GOT3 (cell line): Measurements from ENCODE around the gene IQCH.

ENCODE experiments used
- DNase-seq: peaks from one replicate; lab custom pipeline; 2025; ENCODE audit warnings: mixed read lengths; lab: John Stamatoyannopoulos, UW

Gene IQCH

DNA sequence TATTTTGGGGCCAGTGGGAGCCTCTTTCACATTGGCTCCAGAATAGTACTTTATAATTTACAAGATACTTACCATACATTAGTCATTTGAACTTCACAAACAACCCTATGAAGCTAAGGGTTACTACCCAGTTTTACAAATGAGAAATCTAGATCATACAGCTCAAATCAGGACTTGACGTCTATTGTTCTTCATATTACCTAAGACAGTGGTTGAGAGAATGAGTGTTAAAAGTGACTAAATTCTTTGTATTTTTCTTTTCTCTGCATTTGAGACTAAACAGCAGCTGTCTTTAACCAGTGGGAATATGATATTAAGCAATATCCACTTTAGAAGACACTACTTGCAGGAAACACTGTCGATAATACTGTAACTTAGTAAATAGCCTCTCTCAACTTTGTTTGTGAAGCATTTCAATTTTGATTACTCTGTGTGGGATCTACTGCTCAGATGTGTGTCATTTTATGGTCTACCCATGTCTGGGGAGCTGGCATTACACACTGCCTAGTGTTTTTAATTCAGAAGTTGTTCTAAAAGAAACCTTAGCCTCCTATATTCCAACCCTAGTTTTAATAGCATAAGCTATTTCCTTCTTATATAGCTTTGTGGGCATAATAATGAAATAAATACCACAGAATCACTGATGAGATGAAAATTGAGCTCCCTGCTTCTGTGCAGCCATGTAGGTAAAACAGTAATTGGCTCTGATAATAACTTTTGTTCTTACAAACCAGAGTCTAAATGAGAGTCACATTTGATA, 45.9 kb downstream of the IQCH start:
- DNase-seq = no peak

- DNase-seq = no peak
Measured at GRCh38 chr15:67303490-67304363, 49.1 kb downstream of the IQCH start.

DNA sequence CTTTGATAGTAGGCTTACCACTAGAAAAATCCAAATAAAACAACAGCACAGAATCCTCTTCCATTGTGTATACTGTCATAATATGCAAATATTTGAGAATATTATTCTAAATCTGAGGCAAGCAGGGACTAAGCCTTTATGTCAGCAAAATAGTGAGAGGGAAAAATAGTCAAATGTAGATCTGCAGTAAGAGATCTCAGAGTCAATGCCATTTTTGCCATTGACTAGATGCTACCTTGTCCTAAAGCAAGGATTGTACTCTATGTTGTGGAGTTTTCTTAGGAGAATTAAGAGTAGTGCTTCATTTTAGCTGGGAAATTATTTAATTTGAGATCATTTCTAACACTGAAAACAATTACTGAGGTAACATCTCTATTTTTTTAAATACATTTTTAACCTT, 50.2 kb downstream of the IQCH start:
- no peak for DNase-seq

- no peak for DNase-seq
Measured at GRCh38 chr15:67305506-67305905, 50.9 kb downstream of the IQCH start.

DNA sequence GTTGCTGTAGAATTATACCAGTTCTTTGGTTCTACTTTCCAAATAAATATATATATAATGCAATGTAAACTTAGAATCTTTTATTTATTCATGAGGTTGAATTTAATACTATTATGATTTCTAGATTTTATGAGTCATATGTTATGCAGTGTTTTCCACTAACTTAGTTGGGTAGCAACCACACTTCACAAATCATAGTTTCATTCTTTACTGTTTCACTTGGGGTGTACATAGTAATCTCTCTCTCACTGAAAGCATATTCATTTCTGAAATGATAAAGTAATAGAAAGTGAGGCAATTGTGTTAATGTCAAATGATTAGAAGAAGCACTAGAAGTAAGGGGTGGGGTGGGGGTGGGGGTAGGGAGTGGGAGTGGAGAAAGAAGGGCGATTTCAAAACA, 52.6 kb downstream of the IQCH start:
- no peak for DNase-seq

DNA sequence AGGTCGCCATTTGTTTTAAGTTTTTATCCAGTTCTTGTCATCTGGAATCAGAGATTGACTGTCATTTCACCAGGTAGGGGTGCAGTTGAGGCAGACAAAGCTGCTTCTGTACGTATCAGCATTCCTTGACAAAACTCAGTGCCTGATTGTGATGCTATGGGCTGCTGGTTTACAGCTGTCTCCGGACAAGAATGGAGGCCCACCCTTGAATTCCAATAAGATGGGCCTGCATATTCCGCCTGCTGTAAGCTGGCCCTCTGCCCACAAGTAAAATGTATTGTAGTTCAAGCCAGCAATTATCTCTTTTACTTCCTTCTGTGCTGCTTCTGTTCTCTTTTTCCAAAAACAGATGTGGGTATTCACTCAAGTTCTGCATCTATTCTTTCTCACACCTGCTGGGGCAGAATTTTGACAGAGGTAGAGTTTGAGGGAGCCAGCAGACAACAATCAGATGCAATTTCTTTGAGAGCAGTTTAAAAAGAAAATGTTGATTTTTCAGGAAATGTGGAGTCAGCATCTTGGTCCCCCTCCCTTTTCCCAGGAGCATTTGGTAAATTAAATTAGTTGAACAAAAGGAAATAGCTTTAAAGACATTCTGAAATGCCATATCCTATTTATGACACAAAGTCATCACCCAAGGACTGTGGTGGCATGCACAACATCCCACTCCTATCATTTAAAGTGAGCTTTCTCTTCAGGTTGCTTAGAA, 53.5 kb downstream of the IQCH start:
- DNase-seq = no peak

GRCh38 chr15:67311731-67312130, 57.1 kb downstream of the IQCH start:
- no peak for DNase-seq

DNA sequence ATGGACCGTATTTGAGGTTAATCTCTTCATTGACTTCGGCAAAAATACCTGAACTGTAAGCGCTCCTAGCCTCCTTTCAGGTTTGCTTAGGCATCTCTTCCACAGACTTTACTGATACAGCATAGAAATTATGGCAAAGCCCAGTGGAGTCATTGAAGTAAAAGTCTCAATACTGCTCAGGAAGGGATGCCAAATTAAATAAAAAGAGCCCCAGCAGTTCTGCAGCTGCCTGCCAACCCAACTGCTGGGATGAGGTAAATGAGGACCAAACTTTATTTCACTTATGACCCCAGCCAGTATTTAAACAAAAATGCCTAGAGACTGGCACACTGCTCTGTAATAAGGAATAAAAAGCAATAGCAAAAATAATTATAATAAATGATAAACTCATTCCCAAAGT, 65.4 kb downstream of the IQCH start:
- DNase-seq = no peak

DNA sequence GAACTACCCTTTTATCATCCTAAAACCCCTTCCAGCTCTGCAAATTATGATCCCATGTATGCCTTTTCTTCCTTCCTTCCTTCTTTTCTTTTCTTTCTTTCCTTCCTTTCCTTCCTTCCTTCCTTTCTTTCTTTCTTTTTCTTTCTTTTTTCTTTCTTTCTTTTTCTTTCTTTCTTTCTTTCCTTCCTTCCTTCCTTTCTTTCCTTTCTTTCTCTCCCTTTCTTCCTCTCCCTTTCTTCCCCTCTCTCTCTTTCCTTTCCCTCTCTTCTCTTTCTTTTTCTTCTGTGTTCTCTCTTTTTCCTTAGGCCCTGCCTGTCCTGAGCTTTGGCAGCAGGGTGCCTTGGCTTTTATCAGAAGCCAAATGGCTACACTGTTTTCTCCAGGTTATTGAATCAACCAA, 66.8 kb downstream of the IQCH start:
- DNase-seq = no peak

DNA sequence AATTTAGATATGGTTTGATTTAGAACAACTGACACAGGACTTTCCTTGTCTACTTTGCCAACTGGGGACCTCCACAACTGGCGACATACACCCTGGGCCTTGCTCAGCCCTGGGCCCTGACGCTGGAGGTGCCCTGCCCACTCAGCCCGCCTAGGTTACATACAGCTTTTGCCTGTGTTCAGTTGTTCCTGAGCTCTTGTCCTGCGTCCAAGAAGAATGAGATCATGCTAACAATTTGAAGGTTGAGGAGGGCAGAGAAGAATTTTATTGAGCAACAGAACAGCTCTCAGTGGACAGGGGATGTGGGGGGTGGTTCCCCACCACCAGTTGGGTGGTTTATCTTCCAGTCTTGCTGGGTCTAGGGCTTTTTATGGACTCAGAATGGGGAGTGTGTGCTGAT, 67.9 kb downstream of the IQCH start:
- no peak for DNase-seq

DNA sequence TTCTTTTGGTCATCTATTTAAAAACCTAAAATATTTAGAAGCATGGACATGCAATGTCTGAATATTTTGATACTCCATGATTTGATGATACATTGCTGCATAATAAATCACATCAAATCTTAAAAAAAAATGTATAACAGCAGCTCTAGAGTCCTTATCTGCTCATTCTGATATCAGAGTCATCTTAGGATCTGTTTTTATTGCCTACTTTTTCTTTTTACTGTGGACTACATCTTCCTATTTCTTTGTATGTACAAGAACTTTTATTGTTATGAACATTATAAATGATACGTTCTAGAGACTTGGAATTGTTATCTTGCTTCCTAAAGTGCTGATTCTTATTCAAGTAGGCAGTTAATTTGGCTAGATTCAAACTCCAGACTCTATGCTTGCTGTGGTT, 72.7 kb downstream of the IQCH start:
- DNase-seq = no peak

DNA sequence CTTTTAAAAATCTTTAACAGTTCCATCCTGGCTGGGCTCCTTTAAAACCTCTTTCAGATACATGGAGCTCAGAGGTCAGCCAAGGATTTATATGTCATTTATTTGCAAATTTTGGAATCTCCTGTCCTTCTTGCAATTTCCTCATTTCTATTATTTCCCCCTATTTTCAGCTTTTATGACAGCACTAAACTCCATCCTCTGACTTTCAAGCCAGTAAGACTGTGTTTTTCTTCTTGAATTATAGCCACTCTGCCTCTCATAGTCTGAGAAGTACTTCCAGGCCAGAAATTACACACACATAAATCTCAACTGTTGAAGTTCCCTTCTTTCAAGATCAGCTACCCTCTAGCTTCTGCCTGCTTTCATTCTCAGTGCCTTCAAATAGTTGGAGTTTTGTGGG, 73.2 kb downstream of the IQCH start:
- no peak for DNase-seq

GRCh38 chr15:67329984-67330733, 75.6 kb downstream of the IQCH start:
- no peak for DNase-seq

DNA sequence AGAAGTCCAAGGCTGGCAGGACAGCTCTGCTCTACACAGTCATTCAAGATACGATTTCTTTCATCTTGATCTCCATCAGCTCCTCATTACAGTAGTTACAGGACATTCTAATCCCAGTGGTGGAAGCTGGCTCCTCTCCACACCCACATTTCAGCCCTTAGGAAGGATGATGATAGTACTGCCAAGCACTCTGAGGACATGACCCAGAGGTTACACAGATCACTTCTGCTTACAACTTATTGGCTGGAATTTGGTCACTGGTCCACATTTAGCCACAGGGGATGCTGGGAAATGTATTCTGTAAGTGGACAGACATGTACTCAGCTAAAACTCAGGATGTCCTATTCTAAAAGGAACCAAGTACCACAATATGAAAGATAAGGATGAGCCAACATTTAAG, 77.1 kb downstream of the IQCH start:
- no peak for DNase-seq

DNA sequence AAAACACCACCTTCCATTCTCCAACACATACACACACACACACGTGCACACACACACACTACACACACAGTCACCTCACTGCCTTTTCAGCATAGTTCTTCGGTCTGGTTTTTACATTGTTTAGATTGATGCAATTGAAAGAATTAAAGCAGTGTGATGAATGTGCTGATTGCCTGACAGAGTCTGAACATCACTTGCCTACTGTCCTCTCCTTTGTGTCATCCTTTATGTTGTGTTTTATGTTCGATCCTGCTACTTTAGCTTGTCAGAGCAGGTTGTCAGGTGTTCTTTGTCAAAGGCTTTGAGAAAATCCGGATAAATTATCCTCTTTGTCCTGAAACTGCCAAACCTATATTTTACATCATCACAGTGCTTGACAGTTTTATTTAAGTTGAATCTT, 80.4 kb downstream of the IQCH start:
- DNase-seq = no peak

DNA sequence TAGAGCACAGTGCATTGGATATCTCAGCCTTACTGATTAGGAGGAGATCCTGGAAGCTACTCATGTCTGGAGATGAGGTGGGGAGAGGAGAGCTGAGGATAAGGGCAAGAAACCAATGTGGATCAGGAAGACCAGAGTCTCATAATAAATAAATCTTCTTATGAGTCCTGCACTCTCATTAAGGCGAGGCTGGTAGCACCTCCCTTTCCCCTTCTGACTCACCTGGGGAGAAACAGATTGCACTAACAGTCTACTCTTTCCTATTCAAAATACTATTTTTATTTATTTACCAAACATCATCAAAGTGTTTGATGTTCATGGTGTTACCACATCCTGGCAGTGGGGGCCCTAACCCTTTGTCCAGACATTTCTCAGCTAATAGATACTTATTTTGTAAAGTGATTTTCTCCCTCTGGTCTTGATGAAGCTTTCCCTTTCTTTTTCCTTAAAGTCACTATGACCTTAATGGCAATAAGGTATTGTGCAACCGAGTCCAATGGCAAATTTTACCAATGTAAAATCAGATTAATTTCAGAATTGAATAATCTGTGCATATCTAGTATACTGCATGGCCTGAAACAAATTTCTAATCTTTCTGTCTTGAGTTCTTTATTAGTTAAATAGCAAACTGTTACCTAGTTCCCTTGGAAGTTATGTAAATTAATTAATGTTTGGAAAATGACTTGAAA, 81.1 kb downstream of the IQCH start:
- DNase-seq = no peak

DNA sequence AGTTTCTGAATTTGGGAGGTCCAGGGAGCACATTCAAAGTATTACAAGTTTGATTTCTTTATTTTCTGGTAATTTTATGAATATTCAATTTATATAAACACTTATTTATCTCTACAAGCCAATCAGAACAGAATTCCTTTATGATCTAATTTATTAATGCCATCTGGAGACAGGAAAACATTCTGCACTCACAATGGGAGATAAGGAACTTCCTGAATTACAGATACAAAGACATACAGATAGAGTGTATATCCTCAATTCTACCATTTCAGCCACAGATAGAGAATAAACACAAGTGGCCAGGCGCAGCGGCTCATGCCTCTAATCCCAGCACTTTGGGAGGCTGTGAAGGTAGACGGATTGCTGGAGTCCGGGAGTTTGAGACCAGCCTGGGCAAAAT, 86.0 kb downstream of the IQCH start:
- no peak for DNase-seq

GRCh38 chr15:67341539-67341938, 87.0 kb downstream of the IQCH start:
- DNase-seq = no peak

DNA sequence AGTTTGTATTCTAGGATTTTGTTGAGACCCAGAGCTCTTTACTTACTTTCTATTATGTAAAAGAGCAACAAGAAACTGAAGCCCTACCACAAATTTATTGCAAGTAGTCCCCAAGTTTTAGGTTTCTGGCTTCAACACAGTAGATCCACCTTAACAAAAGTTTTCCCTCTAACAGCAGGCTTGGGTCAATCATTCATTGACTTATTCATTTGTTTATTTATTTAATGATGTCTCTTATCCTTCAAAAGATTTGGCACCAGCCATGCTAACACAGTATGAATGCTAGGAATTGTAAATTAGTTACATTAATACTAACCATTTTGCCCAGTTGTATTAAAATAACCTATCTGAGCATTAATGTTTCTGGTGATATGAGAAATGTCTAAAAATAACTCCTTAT, 88.6 kb downstream of the IQCH start:
- no peak for DNase-seq

GRCh38 chr15:67349634-67350033, 95.0 kb downstream of the IQCH start:
- no peak for DNase-seq

DNA sequence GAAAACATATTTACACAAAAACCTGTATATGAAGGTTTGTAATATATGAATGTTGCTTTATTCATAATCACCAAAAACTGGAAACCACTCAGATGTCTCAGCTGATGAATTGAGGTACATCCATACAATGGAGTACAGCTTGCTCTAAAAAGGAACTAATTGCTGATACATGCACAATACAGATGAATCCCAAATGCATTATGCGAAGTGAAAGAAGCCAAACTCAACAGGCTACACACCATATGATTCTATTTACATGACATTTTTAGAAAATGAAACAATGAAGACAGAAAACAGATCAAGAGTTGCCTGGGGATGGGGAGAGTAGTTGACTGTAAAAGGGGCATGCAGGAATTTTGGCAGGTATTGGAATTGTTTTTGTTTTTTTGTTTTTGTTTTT, 95.5 kb downstream of the IQCH start:
- DNase-seq = no peak

DNA sequence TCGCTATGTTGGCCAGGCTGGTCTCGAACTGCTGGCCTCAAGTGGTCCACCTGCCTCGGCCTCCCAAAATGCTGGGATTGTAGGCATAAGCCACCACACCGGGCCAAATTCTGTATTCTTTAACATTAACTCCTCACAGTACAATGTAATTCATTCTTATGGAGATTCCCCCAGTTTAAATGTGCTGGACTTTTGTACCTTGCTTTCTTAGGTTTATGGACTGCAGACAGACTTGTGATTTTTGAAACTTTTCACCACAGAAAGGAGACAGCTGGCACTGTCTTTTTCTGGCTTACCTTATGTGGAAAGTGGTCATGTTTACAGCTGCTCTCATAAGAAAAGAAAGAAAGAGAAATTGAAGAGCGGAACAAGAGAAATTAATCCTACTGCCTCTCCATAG, 103.8 kb downstream of the IQCH start:
- no peak for DNase-seq
